ENCODE measurements around the gene ATP2B2. TPM values are rescaled to one million over a fixed set of nuclear protein-coding genes. Genes with fewer than 3 reads are reported as not detected.

The ATP2B2 gene
- total RNA-seq, 1 donor from 2014 or later: not detected

DNA sequence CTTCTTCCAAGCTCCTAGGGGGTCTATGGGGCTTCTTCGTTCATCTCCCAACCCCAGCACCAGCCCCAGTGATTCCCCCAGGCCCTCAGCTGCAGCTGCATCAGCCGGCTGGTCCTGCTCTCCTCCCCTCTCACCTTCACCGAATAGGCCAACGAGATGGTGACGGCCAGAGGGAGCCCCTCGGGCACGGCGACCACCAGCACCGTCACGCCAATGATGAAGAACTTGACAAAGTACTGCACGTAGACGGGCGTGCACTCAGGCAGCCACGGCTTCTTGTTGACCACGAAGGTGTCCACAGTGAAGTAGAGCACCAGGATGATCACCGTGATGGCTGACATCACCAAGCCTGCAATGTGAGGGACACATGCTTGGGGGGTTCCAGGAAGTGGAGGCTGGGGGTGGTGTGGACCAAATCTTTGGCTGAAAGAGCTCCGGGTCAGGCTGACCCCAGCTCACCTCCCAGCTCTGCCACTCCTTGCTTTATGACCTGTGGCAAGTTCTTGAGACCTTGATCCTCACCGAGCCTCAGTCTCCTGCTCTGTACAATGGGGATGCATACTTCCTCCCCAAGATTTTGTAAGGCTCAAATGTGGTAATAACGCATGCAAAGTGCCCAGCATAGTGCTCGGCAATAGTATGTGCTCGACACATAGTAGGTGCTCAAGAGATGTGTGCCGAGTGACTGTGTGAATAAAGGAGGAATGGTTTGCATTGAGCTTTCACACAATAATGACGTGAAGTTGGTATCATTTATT is 129.9 kb downstream of the ATP2B2 start:
- H3K36me3 ChIP-seq: no peaks in the 10 kb centered on the region
- no peaks in the 10 kb centered on the region for H3K27me3 ChIP-seq
- no peaks in the 10 kb centered on the region for H3K9me3 Mint-ChIP-seq
- H2AFZ ChIP-seq (replicated peaks): no peak overlapping the region
- H3K4me1 Mint-ChIP-seq: peaks cover 9% of the 10 kb centered on the region
- no peak overlapping the region for H3K4me2 ChIP-seq
- H3F3A ChIP-seq (ENCODE audit: low read depth): no peaks in the 10 kb centered on the region
- no peak overlapping the region for H3K27ac Mint-ChIP-seq
- no peak for DNase-seq (ENCODE audit: low spot score)
- TF ChIP-seq EZH2 (IDR thresholded peaks at IDR 0.05) (no peak), CTCF (IDR thresholded peaks at IDR 0.05) (no peak), EZH2phosphoT487 (IDR thresholded peaks at IDR 0.05) (no peak)
- H3K27ac ChIP-seq: no peak overlapping the region
- H3K4me1 ChIP-seq: no peaks in the 10 kb centered on the region
- no peak overlapping the region for H3K4me3 Mint-ChIP-seq
- H4K20me1 ChIP-seq (ENCODE audit: low read depth): no peaks in the 10 kb centered on the region
- H3K79me2 ChIP-seq (ENCODE audit: low read depth): no peaks in the 10 kb centered on the region
- H3K4me3 ChIP-seq: no peak overlapping the region
- no peaks in the 10 kb centered on the region for H3K9me3 ChIP-seq (ENCODE audit: low read depth)
- no peaks in the 10 kb centered on the region for H3K36me3 Mint-ChIP-seq
- peaks cover 11% of the 10 kb centered on the region for H3K27me3 Mint-ChIP-seq (ENCODE audit: insufficient read depth, low read depth)
- no peak overlapping the region for H3K9ac ChIP-seq

- H3K79me2 ChIP-seq (ENCODE audit: low read depth): no peaks in the 10 kb centered on the region
- TF ChIP-seq CTCF (IDR thresholded peaks at IDR 0.05) (no peak), EZH2 (IDR thresholded peaks at IDR 0.05) (no peak), EZH2phosphoT487 (IDR thresholded peaks at IDR 0.05) (no peak)
- no peaks in the 10 kb centered on the region for H3K9me3 ChIP-seq (ENCODE audit: low read depth)
- Mint-ChIP-seq H3K4me3 (no peak overlapping the region), H3K36me3 (no peaks in the 10 kb centered on the region), H3K27me3 (ENCODE audit: insufficient read depth, low read depth) (peaks cover 8% of the 10 kb centered on the region), H3K4me1 (peaks cover 4% of the 10 kb centered on the region), H3K27ac (no peak overlapping the region), H3K9me3 (no peaks in the 10 kb centered on the region)
- no peaks in the 10 kb centered on the region for H3K27me3 ChIP-seq
- H3K9ac ChIP-seq: no peak overlapping the region
- no peaks in the 10 kb centered on the region for H3F3A ChIP-seq (ENCODE audit: low read depth)
- no peaks in the 10 kb centered on the region for H4K20me1 ChIP-seq (ENCODE audit: low read depth)
- DNase-seq (ENCODE audit: low spot score): no peak
- H2AFZ ChIP-seq (replicated peaks): no peak overlapping the region
- H3K4me3 ChIP-seq: no peak overlapping the region
- H3K36me3 ChIP-seq: no peaks in the 10 kb centered on the region
- no peak overlapping the region for H3K27ac ChIP-seq
- H3K4me1 ChIP-seq: no peaks in the 10 kb centered on the region
- no peak overlapping the region for H3K4me2 ChIP-seq
Measured at GRCh38 chr3:10374311-10374710, 131.1 kb downstream of the ATP2B2 start.

DNA sequence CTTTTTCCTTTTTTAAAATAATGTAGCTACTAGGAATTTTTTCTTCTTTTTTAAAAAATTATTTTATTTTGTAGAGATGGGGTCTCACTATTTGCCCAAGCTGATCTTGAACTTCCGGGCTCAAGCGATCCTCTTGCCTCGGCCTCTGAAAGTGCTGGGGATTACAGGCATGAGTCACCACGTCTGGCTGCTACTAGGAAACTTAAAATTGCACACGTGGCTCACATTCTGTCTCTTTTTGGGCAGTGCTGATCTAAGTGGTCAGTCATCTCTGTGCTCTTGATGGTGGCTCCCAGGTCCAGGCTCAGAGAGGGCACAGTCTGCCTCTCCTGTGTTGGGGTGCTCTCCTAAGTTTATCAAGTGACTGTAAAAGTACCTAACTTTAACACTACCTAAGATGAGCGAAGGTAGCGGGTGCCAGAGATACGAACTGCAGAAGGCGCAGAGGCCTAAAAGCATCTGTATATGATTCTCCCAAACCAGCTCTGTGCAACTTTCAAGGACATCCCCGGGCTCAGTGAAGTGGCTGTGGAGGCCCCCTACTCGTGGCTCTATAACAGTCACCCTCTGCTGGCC is 131.6 kb downstream of the ATP2B2 start:
- Mint-ChIP-seq H3K4me3 (no peak overlapping the region), H3K27ac (no peak overlapping the region), H3K9me3 (no peaks in the 10 kb centered on the region), H3K36me3 (no peaks in the 10 kb centered on the region), H3K4me1 (no peaks in the 10 kb centered on the region), H3K27me3 (ENCODE audit: insufficient read depth, low read depth) (peaks cover 5% of the 10 kb centered on the region)
- no peak overlapping the region for H3K27ac ChIP-seq
- DNase-seq (ENCODE audit: low spot score): no peak
- H3K79me2 ChIP-seq (ENCODE audit: low read depth): no peaks in the 10 kb centered on the region
- H3F3A ChIP-seq (ENCODE audit: low read depth): no peaks in the 10 kb centered on the region
- no peak overlapping the region for H3K4me3 ChIP-seq
- no peaks in the 10 kb centered on the region for H3K9me3 ChIP-seq (ENCODE audit: low read depth)
- H3K27me3 ChIP-seq: no peaks in the 10 kb centered on the region
- H2AFZ ChIP-seq (replicated peaks): no peak overlapping the region
- no peak overlapping the region for H3K4me2 ChIP-seq
- H3K36me3 ChIP-seq: no peaks in the 10 kb centered on the region
- no peak overlapping the region for H3K9ac ChIP-seq
- no peaks in the 10 kb centered on the region for H3K4me1 ChIP-seq
- H4K20me1 ChIP-seq (ENCODE audit: low read depth): no peaks in the 10 kb centered on the region
- TF ChIP-seq EZH2 (IDR thresholded peaks at IDR 0.05) (no peak), EZH2phosphoT487 (IDR thresholded peaks at IDR 0.05) (no peak), CTCF (IDR thresholded peaks at IDR 0.05) (no peak)
